ENCODE data around the gene SSTR1. TPM values are rescaled to one million over a fixed set of nuclear protein-coding genes. Genes with fewer than 3 reads are reported as not detected.

Gene SSTR1
- total RNA-seq, 1 experiment from 2014 or later, result not detected

GRCh38 chr14:38257507-38257906 lies 49.8 kb downstream of the SSTR1 start:
- H3K4me2 ChIP-seq (ENCODE audit: low read length), result no peak overlapping the region

More at GRCh38 chr14:38257507-38257906, 49.8 kb downstream of the SSTR1 start:
- no TSS peak for BruUV-seq (replicated peaks)
- H3K9me3 ChIP-seq (ENCODE audit: control insufficient read depth in 1 of 2, insufficient read depth in 1 of 2, low read depth in 1 of 2, low read length in 2 of 2), result peaks cover 0 to 3% of the 10 kb centered on the region in 2 experiments; a peak in 1 of 4 replicates
- DNase-seq (ENCODE audit: low read depth, low spot score) (no peak), ATAC-seq (no peak)
- H3K9ac ChIP-seq (ENCODE audit: low read length), result no peak overlapping the region
- ChIA-PET RAD21 (ENCODE audit: low non-redundant PET in 1 of 2, low total read pairs in 2 of 2, uncharacterized antibody in 2 of 2, unreplicated experiment in 2 of 2) (no interaction called here), POLR2A (no interaction called here), CTCF (interaction anchor here (0.8 kb wide), 1 partner anchor 9 kb away, joined by 3 read pairs; no protein-coding TSS in a partner anchor)
- H3K36me3 ChIP-seq (ENCODE audit: control insufficient read depth in 1 of 2, insufficient read depth in 2 of 2, low read length in 2 of 2), result no peaks in the 10 kb centered on the region
- H3K9me2 ChIP-seq (ENCODE audit: insufficient read depth), result no peaks in the 10 kb centered on the region
- H2AFZ ChIP-seq (ENCODE audit: low read depth, low read length, poor library complexity, severe bottlenecking), result no peak overlapping the region
- intact Hi-C loops (cut with micrococcal nuclease), result no loop called here
- H3K4me3 ChIP-seq (replicated peaks in 1 of 2; ENCODE audit: low read depth in 1 of 2, low read length in 2 of 2), result no peak overlapping the region
- H3K27me3 ChIP-seq (ENCODE audit: insufficient read depth, low read length), result no peaks in the 10 kb centered on the region
- H3K4me1 ChIP-seq (ENCODE audit: control insufficient read depth in 1 of 2, insufficient read depth in 2 of 2, low read length in 2 of 2), result no peaks in the 10 kb centered on the region
- H3K27ac ChIP-seq (ENCODE audit: low read depth, low read length), result no peak overlapping the region
- no peak for TF ChIP-seq CBX3 (IDR thresholded peaks at IDR 0.05; ENCODE audit: low read depth)
- no peak for TF ChIP-seq JUND (IDR thresholded peaks at IDR 0.05)
- no peak for TF ChIP-seq SP1 (IDR thresholded peaks at IDR 0.05; ENCODE audit: low read depth)
- TF ChIP-seq MAX (IDR thresholded peaks at IDR 0.05), result no peak
- no peak for TF ChIP-seq ZNF274 (IDR thresholded peaks at IDR 0.05; ENCODE audit: low read depth, low read length)
- no peak for TF ChIP-seq CEBPB (IDR thresholded peaks at IDR 0.05; ENCODE audit: low read depth)
- TF ChIP-seq ZFX (IDR thresholded peaks at IDR 0.05), result no peak
- no peak for TF ChIP-seq POLR2A (IDR thresholded peaks at IDR 0.05; ENCODE audit: borderline replicate concordance, extremely low read depth, insufficient read depth, insufficient read length)
- TF ChIP-seq ZBTB33 (IDR thresholded peaks at IDR 0.05; ENCODE audit: extremely low read depth, insufficient replicate concordance, low read length), result no peak
- TF ChIP-seq RAD21 (IDR thresholded peaks at IDR 0.05; ENCODE audit: low read depth), result no peak
- no peaks in the 10 kb centered on the region for H3K79me2 ChIP-seq (ENCODE audit: insufficient read depth, low read length)
- H4K20me1 ChIP-seq (ENCODE audit: insufficient read depth), result no peaks in the 10 kb centered on the region

Measured in HCT116 (cell line).